ENCODE data around the gene KRTAP10-11.
A peak's percentile ranks its signal among the peaks of the same experiment; 100 is the strongest.
"Not testable (repeated sequence)": the region's sequence is repeated elsewhere in the genome, so short reads cannot be mapped to it uniquely, and the experiment has no call there.

KRTAP10-11 gene

GRCh38 chr21:44667612-44668011, 21.4 kb downstream of the KRTAP10-11 start:
- no peak for DNase-seq

DNA sequence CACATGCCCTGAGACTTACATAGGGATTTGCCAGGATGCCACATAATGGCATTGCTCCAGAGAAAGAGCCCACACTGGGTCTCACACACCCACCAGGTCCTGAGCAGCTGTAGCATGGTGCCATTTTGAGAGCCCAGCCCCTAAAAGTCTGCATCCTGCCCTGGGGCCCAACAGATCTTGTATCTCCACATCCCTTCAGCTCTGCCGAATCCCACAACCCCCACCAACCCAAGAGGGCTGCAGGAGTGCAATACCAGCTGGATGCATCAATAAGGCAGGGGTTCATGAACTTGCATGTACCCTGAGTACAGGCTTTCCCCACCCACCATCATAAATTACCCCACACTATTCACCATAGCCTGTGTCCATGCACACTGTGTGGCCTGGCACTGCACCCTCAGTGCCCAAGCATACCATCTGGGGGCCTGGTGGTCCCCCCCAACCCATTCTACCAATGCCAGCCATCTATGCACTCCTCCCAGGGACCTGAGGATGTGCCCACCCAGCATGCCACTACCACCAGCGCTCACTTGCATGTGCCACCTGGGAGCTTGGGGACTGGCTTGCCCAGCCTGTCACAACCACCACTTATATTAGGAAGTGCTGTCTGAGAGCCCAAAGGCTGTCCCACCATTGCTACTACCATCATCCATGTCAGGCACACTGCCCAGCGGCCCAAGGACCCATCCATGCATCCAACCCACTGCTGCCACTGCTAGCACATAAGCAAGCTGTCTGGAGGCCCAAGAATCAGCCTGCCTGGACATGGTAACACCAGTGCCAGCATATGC, 24.6 kb downstream of the KRTAP10-11 start:
- DNase-seq = no peak

- no peak for DNase-seq
Observed at GRCh38 chr21:44671911-44672310, 25.7 kb downstream of the KRTAP10-11 start.

DNA sequence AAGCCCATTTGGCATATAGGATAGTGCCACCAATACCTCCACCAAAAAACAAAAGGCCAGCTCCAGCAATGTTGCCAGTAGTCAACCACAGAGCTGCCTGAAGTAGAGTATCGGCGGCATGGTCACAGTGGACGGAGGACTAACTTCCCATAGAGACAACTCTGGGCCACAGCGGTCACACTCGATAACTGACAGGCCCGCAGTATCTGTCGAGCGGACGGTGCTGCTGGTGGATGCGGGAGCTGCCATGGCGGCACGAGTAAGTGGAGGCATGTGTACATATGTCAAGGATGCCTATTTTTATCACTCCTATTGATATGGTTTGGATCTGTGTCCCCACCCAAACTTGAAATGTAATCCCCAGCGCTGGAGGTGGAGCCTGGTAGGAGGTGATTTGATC, 31.7 kb downstream of the KRTAP10-11 start:
- DNase-seq = no peak

DNA sequence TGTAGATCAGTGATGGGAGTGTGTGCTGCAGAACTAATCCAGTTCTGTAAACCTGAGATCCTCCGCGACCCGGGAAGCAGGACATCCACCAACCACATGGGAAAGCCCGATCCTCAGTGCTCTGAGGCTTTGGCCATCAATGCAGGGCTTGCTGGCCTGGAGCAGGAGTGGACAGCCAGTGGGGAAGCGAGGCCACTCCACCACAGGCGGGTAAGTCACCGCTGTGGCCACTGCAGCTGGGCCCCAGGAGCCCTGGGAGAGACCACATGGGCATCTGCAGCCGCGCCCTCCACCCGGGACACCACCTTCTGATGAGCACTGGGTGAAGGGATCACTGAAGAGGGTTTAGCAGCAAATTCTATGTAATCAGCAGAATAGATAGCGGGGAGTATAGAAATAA, 34.9 kb downstream of the KRTAP10-11 start:
- no peak for DNase-seq

DNA sequence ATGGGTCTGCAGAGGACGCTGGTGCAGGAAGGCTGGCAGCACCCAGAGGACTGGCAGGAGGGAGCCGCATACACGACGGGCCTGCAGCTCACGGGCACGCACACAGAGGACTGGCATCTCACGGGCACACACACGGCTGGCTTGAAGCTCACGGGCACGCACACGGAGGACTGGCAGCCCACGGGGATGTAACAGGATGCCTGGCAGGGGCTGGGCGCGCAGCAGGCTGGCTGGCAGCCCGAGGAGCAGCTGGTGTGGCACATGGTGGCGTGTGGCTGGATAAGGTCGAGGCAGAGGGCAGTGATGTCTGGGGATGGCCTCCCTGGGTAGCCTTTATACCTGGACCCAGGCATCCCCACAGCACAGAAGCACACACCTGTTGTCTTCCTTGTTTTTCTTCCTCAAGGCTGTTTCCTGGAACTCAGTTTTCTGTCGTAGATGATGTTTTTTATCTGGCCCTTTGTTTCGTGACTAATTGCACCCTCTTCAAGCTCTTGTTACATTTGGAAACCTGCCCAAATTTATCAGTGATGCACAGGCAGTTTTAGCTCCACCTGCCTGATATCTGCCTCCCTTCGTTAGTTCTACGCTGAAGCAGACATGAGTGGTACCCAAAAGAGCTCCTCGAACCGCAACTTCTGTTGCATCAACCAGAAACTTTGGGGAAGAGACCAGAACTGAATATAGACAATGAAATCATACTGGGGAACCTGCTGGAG, 35.8 kb downstream of the KRTAP10-11 start, which contains the start of gene KRTAP12-1:
Gene KRTAP12-1 (minus strand): TSS at position 303 of the 719 bp plus-strand sequence. CDS start 40 bp downstream, at position 263.
- peak; percentile 47 for DNase-seq

- DNase-seq = no peak
Observed at GRCh38 chr21:44682580-44683151, 36.5 kb downstream of the KRTAP10-11 start.

DNA sequence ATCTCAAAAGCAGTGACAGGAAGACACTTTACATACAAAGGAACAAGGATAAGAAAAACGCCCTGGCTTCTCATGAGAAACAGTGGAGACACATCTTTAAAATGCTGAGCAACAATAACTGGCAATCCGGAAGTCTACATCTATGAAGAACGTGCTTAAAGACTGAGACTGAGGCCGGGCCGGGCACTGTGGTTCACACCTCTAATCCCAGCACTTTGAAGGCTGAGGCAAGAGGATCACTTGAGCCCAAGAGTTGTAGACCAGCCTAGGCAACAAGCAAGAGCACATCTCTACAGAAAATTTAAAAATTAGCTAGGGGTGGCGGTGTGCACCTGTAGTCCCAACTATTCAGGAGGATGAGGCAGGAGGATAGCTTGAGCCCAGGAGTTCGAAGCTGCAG, 37.9 kb downstream of the KRTAP10-11 start:
- DNase-seq = no peak

DNA sequence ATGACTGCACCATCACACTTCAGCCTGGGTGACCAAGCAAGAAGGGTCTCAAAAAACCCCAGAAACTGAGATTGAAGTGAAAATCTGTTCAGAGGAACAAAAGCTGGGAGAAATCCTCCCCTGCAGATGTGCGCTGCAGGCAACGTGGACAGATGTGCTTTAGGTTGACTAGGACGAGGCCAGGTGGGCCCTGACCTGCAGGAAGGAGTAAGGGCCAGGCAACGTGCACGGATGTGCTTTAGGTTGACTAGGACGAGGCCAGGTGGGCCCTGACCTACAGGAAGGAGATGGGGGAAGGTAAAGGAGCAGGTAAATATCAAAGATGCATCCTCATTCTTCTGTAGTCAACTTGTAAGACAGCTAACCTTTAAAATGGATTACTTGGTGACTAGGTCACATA, 38.3 kb downstream of the KRTAP10-11 start:
- no peak for DNase-seq

DNA sequence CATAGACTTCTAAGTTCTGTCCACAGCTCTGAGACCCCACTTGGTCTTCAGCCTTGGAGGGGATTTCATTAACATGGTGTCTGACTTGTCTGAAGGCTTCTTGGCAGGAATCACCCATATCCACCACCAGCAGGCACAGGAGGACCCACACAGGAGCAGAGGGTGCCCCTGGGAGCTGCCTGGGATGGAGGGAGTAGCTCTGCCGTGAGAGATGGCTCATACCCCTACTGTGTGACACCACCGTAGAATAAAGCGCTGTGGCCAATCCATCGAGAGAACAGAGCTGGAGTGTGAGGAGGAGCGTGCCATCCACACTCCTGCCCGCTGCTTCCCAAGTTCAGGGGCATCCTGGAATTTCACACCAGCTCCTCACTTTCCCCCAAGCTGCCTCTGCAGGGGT, 38.8 kb downstream of the KRTAP10-11 start:
- DNase-seq = not testable (repeated sequence)

DNA sequence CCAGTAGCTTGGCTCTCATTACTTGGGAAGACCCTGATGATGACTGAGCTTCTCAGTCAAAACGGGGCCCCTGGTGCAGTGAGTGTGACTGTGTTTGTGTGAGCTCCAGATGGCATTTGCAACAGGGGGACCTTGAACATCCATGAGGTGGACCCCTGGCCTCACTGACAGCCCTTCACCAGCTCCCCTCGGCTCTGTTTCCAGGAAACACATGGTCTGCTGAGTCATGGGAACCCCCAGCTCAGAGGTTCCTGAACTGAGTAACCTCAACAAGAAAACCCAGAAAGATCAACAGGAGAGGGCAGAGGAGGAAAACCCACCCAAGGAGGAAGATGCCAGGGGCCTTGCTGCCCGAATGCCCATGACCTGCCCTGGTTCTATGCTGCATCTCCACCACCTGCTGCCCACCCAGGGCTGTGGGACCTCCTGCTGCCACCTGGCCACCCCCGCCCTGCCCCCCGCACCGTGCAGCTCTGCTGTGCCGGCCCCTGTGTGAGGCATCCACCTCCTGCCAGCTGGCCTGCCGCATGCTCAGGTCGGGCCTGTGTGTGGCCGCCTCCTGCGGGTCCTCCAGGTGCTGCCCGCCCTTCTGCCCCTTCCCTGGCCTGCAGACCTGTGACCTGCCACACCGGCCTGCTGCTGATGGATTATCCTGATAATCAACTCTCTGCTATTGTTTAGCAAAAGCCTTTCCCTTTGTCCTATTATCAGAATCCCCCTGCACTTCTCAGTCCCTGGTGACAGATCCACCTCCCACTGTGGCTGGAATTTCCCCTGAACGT, 40.0 kb downstream of the KRTAP10-11 start:
- DNase-seq = no peak

DNA sequence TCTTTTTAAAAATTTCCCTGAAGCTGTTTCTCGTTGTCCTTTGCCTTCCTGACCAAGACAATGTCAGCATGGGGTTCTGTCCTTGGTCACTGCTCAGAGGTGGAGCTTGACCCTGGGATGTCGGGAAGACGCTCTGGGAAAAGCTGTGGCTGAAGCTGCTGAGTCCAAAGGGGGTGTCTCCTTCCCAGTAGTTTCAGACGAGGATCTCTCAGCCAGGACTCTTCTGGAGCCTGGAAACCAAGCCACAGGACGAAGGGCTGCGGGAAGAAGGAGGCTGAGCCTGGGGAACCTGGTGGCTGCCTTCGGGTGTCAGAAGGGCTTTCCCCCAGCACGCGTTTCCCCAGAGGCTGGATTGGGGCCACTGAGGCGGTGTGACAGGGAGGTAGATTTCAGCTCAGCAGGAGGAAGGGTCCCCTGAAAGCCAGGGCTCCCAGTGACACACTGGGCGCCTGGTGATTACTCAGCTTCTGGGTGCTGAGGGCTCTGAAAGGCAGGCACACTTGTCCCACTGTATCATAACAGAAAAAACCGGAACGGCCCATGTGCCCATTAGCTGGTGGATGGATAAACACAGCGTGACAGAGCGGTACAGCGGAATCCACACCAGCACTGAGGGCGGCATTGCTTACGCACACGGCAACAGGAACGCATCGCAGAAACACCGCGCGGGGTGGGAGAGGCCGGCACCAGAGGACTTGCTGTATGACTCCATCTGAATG, 40.8 kb downstream of the KRTAP10-11 start:
- DNase-seq = no peak

GRCh38 chr21:44687671-44688070, 41.5 kb downstream of the KRTAP10-11 start:
- DNase-seq = no peak

DNA sequence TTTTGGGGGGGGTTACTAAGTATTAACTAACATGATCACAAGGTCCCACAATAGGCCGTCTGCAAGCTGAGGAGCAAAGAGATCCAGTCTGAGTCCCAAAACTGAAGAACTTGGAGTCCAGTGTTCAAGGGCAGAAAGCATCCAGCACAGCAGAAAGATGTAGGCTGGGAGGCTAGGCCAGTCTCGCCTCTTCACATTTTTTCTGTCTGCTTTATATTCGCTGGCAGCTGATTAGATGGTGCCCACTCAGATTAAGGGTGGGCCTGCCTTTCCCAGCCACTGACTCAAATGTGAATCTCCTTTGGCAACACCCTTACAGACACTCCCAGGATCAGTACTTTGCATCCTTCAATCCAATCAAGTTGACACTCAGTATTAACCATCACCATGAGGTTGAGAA, 43.5 kb downstream of the KRTAP10-11 start:
- not testable (repeated sequence) for DNase-seq

GRCh38 chr21:44691686-44692085, 45.5 kb downstream of the KRTAP10-11 start:
- DNase-seq = no peak

- DNase-seq = no peak
Observed at GRCh38 chr21:44692798-44693512, 46.7 kb downstream of the KRTAP10-11 start.

DNA sequence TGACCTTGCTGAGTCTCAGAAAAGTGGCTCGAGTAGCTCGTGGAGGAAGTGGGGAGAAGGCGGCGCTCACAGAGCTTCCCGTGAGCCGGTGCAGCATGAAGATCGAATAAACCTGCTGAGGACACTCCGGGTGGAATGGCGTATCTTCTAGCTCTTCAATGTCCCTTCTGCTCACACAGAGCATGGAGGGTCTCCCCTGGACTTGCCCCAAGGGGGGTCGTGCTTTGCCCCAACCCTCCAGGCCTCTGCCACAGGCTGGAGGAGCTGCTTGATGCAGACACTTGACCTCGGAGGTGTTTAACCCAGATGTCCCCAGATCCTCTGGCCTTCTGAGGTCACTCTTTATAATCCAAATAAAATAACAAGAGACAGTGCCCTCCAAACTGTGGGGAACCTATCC, 48.6 kb downstream of the KRTAP10-11 start:
- no peak for DNase-seq

- no peak for DNase-seq
Observed at GRCh38 chr21:44695184-44695583, 49.0 kb downstream of the KRTAP10-11 start.

- DNase-seq = no peak
Observed at GRCh38 chr21:44695641-44696040, 49.4 kb downstream of the KRTAP10-11 start.

DNA sequence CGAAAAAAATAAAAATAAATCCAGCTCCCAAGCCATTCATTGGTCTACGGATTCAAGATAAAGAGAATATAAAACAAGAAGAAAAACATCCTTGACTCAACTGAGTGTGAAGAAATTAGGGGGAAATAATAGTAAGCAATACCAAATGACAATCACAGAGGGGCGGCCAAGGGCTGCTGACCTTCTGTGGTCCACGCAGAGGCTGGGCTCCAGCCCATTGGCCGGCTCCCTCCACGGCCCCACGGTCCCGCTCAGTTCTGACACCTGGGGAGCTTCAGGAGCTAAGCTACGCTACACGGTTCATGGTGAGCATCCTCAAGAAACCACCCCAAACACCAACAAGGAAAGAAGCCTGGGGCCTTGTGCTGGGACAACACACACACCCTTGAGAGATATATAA, 50.4 kb downstream of the KRTAP10-11 start:
- DNase-seq = no peak

Measured in NCI-H2081 treated with DMSO at 0.1 percent for 48 hours (cell line).